ENCODE measurements around the gene ARHGEF7. TPM values are rescaled to one million over a fixed set of nuclear protein-coding genes. Genes with fewer than 3 reads are reported as not detected.
"Not testable (repeated sequence)": the region's sequence is repeated elsewhere in the genome, so short reads cannot be mapped to it uniquely, and the experiment has no call there.

The ARHGEF7 gene
- total RNA-seq = 10 to 100 TPM; 55.3 to 82.5 (median 62.6) TPM
- long read RNA-seq, donor 1, partial matches to known transcripts = 13 of 20 reads
- long read RNA-seq, donor 1, other reads (novel, unspliced or antisense) = 7 of 20 reads
- long read RNA-seq, donor 2, partial matches to known transcripts = 3 of 8 reads
- long read RNA-seq, donor 2, other reads (novel, unspliced or antisense) = 5 of 8 reads

- intact Hi-C loops (cut with DNase I, micrococcal nuclease) = no loop called here
- Histone ChIP-seq H3K4me1 (ENCODE audit: low read depth) (peaks cover 4% of the 10 kb centered on the region), H3K4me3 (no peak within 1 kb of the TSS), H3K9me3 (no peaks in the 10 kb centered on the region), H3K36me3 (ENCODE audit: low read depth) (no peaks in the 10 kb centered on the region)
- ATAC-seq (peak; percentile 36), DNase-seq (no peak)
- TF ChIP-seq CTCF (IDR thresholded peaks at IDR 0.05) = no peak
Measured at GRCh38 chr13:111115061-111115964, at the start of gene ARHGEF7. Gene ARHGEF7, plus strand, starts transcription at chr13:111115310. Its CDS starts 217 bp downstream, at chr13:111115527.

GRCh38 chr13:111065698-111066097 is 49.4 kb upstream of the ARHGEF7 start:
- TF ChIP-seq CTCF (IDR thresholded peaks at IDR 0.05) = no peak
- Histone ChIP-seq H3K4me3 (no peak overlapping the region), H3K9me3 (peaks cover under 1% of the 10 kb centered on the region), H3K36me3 (ENCODE audit: low read depth) (no peaks in the 10 kb centered on the region), H3K4me1 (ENCODE audit: low read depth) (peaks cover 5% of the 10 kb centered on the region)
- ATAC-seq (no peak), DNase-seq (no peak)
- intact Hi-C loops (cut with DNase I, micrococcal nuclease) = no loop called here

- intact Hi-C loops (cut with DNase I, micrococcal nuclease) = no loop called here
- TF ChIP-seq CTCF (IDR thresholded peaks at IDR 0.05) = no peak
Measured at GRCh38 chr13:111066544-111066943, 48.6 kb upstream of the ARHGEF7 start.

GRCh38 chr13:111068009-111068350 is 47.1 kb upstream of the ARHGEF7 start:
- DNase-seq = no peak
- Histone ChIP-seq H3K4me3 (no peak overlapping the region), H3K36me3 (ENCODE audit: low read depth) (no peaks in the 10 kb centered on the region), H3K4me1 (ENCODE audit: low read depth) (peaks cover 5% of the 10 kb centered on the region), H3K9me3 (peaks cover 9% of the 10 kb centered on the region)
- TF ChIP-seq CTCF (IDR thresholded peaks at IDR 0.05) = no peak
- ATAC-seq = no peak
- intact Hi-C loops (cut with DNase I, micrococcal nuclease) = no loop called here

More at GRCh38 chr13:111066544-111066943, 48.6 kb upstream of the ARHGEF7 start:
- ATAC-seq (peak; percentile 44), DNase-seq (peak in 1 of 3 donors; percentile 32)
- no peaks in the 10 kb centered on the region for H3K36me3 ChIP-seq (ENCODE audit: low read depth)
- peaks cover 9% of the 10 kb centered on the region for H3K9me3 ChIP-seq
- H3K4me3 ChIP-seq = no peak overlapping the region
- H3K4me1 ChIP-seq (ENCODE audit: low read depth) = peaks cover 5% of the 10 kb centered on the region

- not testable (repeated sequence) for DNase-seq; H3K36me3 ChIP-seq (ENCODE audit: low read depth); H3K4me3 ChIP-seq; H3K4me1 ChIP-seq (ENCODE audit: low read depth); ATAC-seq
- intact Hi-C loops (cut with DNase I, micrococcal nuclease) = loop anchor here in 1 of 2 donors (10.0 kb wide), 1 partner anchor 154 kb away; no protein-coding TSS in a partner anchor
- H3K9me3 ChIP-seq = peaks cover 22% of the 10 kb centered on the region
Measured at GRCh38 chr13:111071120-111071519, 44.0 kb upstream of the ARHGEF7 start.

- H3K36me3 ChIP-seq (ENCODE audit: low read depth); ATAC-seq; H3K4me3 ChIP-seq; H3K4me1 ChIP-seq (ENCODE audit: low read depth); DNase-seq: not testable (repeated sequence)
- H3K9me3 ChIP-seq = peaks cover 22% of the 10 kb centered on the region
- intact Hi-C loops (cut with DNase I, micrococcal nuclease) = loop anchor here in 1 of 2 donors (10.0 kb wide), 1 partner anchor 153 kb away; no protein-coding TSS in a partner anchor
Measured at GRCh38 chr13:111071526-111071925, 43.6 kb upstream of the ARHGEF7 start.

All from mucosa of descending colon (tissue), 3 donors.